Right lobe of liver (tissue), 4 donors: ENCODE measurements around the gene ABHD16A.
A peak's percentile ranks its signal among the peaks of the same experiment; 100 is the strongest.

Source experiments
- POLR2A ChIP-seq: fragments of 450-650 bp; IDR thresholded peaks from one replicate; pipeline ENCODE4 v1.6.1; 2017; ENCODE audit warnings: antibody characterized with exemption, mild to moderate bottlenecking
- TF ChIP-seq, protein P1 (sequence below), 4 donors: fragments of 200-600 bp in 3 of 4; fragments of 450-650 bp in 1 of 4; IDR thresholded peaks; one replicate each; pipeline versions ENCODE4 v1.5.1 to v1.8.0; 2016 to 2022; ENCODE audit warnings: antibody characterized with exemption in 4 of 4, mild to moderate bottlenecking in 2 of 4
- donor health status: DM: no; HTN: no; CAD: no.
- donor health status: DM: no; HTN: no; CAD: no.
- donor health status: DM: no; HTN: yes; CAD: no.

DNA sequence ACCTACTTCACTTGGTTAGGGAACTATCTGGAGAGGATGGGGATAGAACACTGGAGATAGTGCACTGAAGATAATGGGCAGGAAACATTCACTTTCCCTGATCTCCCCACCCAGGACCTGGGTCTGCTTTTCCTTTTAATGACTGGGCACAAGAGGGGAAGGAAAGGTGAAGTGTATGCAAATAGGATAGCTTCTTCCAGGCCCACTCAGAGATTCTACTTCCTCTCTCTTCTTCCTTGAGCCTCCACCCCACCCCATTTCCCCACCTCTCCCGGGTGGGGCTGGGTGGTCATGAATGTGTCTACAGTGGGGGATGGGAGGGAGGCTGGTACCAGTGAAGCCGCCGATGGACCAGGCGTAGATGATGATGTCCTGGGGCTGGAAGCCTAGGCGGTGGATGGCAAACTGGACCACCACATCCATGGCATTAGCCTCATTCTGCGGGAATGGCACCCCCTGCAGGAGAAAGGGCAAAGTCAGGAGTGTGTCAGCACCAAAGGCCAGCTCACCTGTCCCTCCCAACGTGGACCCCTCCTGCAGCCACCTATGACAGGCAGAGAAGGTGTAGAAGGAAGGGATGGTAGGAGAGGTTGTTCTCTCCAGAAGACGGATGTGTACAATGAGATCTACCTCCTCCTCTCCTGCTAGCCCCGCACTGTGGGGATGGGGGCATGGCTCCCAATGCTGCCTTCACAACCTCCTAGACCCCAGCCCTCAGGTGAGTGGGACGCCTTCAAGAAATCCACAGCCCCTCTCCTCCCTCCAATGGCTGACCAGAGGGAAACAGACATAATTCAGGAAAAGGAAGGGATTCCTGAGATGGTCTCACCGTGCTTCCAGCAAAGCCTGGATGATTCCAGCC lies 13.6 kb downstream of the ABHD16A start:
- TF ChIP-seq, protein P1, sequence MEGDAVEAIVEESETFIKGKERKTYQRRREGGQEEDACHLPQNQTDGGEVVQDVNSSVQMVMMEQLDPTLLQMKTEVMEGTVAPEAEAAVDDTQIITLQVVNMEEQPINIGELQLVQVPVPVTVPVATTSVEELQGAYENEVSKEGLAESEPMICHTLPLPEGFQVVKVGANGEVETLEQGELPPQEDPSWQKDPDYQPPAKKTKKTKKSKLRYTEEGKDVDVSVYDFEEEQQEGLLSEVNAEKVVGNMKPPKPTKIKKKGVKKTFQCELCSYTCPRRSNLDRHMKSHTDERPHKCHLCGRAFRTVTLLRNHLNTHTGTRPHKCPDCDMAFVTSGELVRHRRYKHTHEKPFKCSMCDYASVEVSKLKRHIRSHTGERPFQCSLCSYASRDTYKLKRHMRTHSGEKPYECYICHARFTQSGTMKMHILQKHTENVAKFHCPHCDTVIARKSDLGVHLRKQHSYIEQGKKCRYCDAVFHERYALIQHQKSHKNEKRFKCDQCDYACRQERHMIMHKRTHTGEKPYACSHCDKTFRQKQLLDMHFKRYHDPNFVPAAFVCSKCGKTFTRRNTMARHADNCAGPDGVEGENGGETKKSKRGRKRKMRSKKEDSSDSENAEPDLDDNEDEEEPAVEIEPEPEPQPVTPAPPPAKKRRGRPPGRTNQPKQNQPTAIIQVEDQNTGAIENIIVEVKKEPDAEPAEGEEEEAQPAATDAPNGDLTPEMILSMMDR (IDR thresholded peaks at IDR 0.05), result peak in 3 of 4 donors; percentile 5 to 29 (median 29)
- TF ChIP-seq POLR2A, result no peak
